ENCODE data around the gene NUPR1. TPM values are rescaled to one million over a fixed set of nuclear protein-coding genes. Genes with fewer than 3 reads are reported as not detected.

Gene NUPR1
- polyA plus RNA-seq, 1 donor from 2014 or later: not detected

DNA sequence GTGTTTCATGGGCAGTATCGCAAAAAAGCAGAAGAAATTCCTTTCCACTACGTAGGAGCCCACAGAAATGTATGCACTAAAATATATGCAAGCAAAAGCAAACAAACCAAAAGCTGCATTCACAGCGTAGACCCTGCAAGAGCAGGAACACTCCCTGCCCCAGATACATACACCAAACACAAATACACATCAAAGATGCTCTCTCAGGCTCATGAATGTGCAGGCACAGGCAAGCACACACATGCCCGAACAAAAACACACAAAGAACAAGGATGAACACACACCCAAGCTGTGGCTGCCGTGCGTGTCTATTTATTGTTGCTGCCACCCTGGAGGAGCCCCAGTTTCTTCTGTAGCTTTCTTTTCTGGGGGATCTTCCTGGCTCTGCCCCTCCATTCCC, 1.7 kb downstream of the NUPR1 start:
- TF ChIP-seq EP300 (conservative IDR thresholded peaks at IDR 0.05; ENCODE audit: poor library complexity, severe bottlenecking) (no peak), POLR2AphosphoS5 (IDR thresholded peaks at IDR 0.05) (no peak), SMC3 (conservative IDR thresholded peaks at IDR 0.05; ENCODE audit: poor library complexity) (no peak), MXI1 (conservative IDR thresholded peaks at IDR 0.05; ENCODE audit: poor library complexity, severe bottlenecking) (no peak), TAF1 (IDR thresholded peaks at IDR 0.05; ENCODE audit: low read depth) (no peak), RAD21 (conservative IDR thresholded peaks at IDR 0.05) (no peak), EZH2 (IDR thresholded peaks at IDR 0.05; ENCODE audit: borderline replicate concordance, insufficient read depth, low read length, poor library complexity, severe bottlenecking) (no peak)
- TF ChIP-seq, protein P1, sequence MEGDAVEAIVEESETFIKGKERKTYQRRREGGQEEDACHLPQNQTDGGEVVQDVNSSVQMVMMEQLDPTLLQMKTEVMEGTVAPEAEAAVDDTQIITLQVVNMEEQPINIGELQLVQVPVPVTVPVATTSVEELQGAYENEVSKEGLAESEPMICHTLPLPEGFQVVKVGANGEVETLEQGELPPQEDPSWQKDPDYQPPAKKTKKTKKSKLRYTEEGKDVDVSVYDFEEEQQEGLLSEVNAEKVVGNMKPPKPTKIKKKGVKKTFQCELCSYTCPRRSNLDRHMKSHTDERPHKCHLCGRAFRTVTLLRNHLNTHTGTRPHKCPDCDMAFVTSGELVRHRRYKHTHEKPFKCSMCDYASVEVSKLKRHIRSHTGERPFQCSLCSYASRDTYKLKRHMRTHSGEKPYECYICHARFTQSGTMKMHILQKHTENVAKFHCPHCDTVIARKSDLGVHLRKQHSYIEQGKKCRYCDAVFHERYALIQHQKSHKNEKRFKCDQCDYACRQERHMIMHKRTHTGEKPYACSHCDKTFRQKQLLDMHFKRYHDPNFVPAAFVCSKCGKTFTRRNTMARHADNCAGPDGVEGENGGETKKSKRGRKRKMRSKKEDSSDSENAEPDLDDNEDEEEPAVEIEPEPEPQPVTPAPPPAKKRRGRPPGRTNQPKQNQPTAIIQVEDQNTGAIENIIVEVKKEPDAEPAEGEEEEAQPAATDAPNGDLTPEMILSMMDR (IDR thresholded peaks at IDR 0.05; ENCODE audit: poor library complexity, severe bottlenecking): no peak
- TF ChIP-seq, protein P2, sequence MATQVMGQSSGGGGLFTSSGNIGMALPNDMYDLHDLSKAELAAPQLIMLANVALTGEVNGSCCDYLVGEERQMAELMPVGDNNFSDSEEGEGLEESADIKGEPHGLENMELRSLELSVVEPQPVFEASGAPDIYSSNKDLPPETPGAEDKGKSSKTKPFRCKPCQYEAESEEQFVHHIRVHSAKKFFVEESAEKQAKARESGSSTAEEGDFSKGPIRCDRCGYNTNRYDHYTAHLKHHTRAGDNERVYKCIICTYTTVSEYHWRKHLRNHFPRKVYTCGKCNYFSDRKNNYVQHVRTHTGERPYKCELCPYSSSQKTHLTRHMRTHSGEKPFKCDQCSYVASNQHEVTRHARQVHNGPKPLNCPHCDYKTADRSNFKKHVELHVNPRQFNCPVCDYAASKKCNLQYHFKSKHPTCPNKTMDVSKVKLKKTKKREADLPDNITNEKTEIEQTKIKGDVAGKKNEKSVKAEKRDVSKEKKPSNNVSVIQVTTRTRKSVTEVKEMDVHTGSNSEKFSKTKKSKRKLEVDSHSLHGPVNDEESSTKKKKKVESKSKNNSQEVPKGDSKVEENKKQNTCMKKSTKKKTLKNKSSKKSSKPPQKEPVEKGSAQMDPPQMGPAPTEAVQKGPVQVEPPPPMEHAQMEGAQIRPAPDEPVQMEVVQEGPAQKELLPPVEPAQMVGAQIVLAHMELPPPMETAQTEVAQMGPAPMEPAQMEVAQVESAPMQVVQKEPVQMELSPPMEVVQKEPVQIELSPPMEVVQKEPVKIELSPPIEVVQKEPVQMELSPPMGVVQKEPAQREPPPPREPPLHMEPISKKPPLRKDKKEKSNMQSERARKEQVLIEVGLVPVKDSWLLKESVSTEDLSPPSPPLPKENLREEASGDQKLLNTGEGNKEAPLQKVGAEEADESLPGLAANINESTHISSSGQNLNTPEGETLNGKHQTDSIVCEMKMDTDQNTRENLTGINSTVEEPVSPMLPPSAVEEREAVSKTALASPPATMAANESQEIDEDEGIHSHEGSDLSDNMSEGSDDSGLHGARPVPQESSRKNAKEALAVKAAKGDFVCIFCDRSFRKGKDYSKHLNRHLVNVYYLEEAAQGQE (IDR thresholded peaks at IDR 0.05; ENCODE audit: borderline replicate concordance): no peak
- H2AFZ ChIP-seq (ENCODE audit: low read depth, low read length): no peak overlapping the region
- no peak overlapping the region for H3K27ac ChIP-seq (ENCODE audit: low read length)
- H3K4me3 ChIP-seq (ENCODE audit: low read length): no peak overlapping the region
- H3F3A ChIP-seq (ENCODE audit: insufficient read depth, low read length, poor library complexity, severe bottlenecking): no peaks in the 10 kb centered on the region
- H4K20me1 ChIP-seq (ENCODE audit: insufficient read depth): no peaks in the 10 kb centered on the region
- no peaks in the 10 kb centered on the region for H3K36me3 ChIP-seq (ENCODE audit: insufficient read depth, low read length)
- H3K4me2 ChIP-seq (ENCODE audit: low read length): no peak overlapping the region
- no peak overlapping the region for H3K9ac ChIP-seq (ENCODE audit: low read length)
- no peaks in the 10 kb centered on the region for H3K9me3 ChIP-seq (ENCODE audit: low read length)
- no peaks in the 10 kb centered on the region for H3K9me2 ChIP-seq (ENCODE audit: insufficient read depth, low read length)
- H3K27me3 ChIP-seq (ENCODE audit: insufficient read depth, low read depth, low read length): no peaks in the 10 kb centered on the region
- no peaks in the 10 kb centered on the region for H3K79me2 ChIP-seq (replicated peaks; ENCODE audit: insufficient read depth, low read length)

DNA sequence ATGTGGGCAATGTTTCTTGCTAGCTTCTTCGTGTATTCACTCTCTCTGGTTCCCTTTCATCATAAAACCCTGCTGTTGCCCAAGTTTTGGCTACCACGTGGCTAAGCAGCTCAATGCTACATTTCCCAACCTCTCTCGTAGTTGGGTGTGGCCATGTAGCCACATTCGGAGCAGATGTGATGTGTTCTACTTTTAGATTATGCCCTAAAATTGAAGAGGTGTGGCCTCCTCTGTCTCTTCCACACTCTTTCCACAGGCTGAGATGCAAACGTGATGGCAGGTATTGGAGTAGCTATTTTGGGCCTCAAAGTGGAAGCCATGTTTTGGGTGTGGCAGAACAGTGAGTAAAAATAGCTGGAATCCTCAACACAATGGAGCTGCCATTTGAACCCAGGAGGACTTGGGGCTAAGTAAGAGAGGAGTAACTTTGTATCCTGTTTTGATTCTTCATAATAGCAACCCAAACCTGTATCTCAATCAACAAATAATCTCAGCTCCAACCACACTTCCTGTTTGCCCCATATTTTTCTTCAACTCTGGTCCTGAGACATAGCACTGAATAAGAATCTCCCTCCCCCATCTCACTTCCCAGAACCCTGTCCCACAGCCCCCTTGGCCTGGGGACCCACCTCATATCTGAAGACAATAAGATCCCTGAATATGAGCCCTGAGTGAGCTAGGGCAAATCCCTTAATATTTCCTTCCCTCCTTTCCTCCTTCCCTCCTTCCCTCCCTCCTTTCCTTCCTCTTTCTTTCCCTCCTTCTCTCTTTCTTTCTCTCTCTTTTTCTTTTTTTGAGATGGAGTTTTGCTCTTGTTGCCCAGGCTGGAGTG, 4.0 kb downstream of the NUPR1 start:
- Histone ChIP-seq H3K9ac (ENCODE audit: low read length) (no peak overlapping the region), H4K20me1 (ENCODE audit: insufficient read depth) (no peaks in the 10 kb centered on the region), H3K36me3 (ENCODE audit: insufficient read depth, low read length) (no peaks in the 10 kb centered on the region), H3K79me2 (replicated peaks; ENCODE audit: insufficient read depth, low read length) (no peaks in the 10 kb centered on the region), H3K4me2 (ENCODE audit: low read length) (no peak overlapping the region), H3K27me3 (ENCODE audit: insufficient read depth, low read depth, low read length) (no peaks in the 10 kb centered on the region), H3F3A (ENCODE audit: insufficient read depth, low read length, poor library complexity, severe bottlenecking) (no peaks in the 10 kb centered on the region), H3K27ac (ENCODE audit: low read length) (no peak overlapping the region), H2AFZ (ENCODE audit: low read depth, low read length) (no peak overlapping the region), H3K4me3 (ENCODE audit: low read length) (no peak overlapping the region), H3K9me3 (ENCODE audit: low read length) (no peaks in the 10 kb centered on the region), H3K9me2 (ENCODE audit: insufficient read depth, low read length) (no peaks in the 10 kb centered on the region)
- TF ChIP-seq RAD21 (conservative IDR thresholded peaks at IDR 0.05) (no peak), EZH2 (IDR thresholded peaks at IDR 0.05; ENCODE audit: borderline replicate concordance, insufficient read depth, low read length, poor library complexity, severe bottlenecking) (no peak), EP300 (conservative IDR thresholded peaks at IDR 0.05; ENCODE audit: poor library complexity, severe bottlenecking) (no peak), TAF1 (IDR thresholded peaks at IDR 0.05; ENCODE audit: low read depth) (no peak), SMC3 (conservative IDR thresholded peaks at IDR 0.05; ENCODE audit: poor library complexity) (no peak)
- TF ChIP-seq, protein P2 (IDR thresholded peaks at IDR 0.05; ENCODE audit: borderline replicate concordance): no peak
- TF ChIP-seq, protein P1 (IDR thresholded peaks at IDR 0.05; ENCODE audit: poor library complexity, severe bottlenecking): no peak
